ENCODE data around the gene DNAJA2. TPM values are rescaled to one million over a fixed set of nuclear protein-coding genes. Genes with fewer than 3 reads are reported as not detected.

The DNAJA2 gene
- total and polyA plus RNA-seq, 8 donors = 7.5 to 80.6 (median 40.9) TPM

GRCh38 chr16:46920402-46921068 is 52.9 kb downstream of the DNAJA2 start:
- H3K4me3 ChIP-seq = no peak overlapping the region
- intact Hi-C loops (cut with DNase I; ENCODE audit: low total_unique reads) = no loop called here
- H3K27ac ChIP-seq = peak overlapping the region; percentile 54 to 84 (median 73)
- DNase-seq = peak; percentile 86 to 95
- H3K4me1 ChIP-seq = peaks cover 35 to 48% (median 36%) of the 10 kb centered on the region in 4 donors
- peaks cover 12 to 86% (median 68%) of the 10 kb centered on the region in 4 donors for H3K36me3 ChIP-seq
- peak in 2 of 3 donors; percentile 62 to 68 for TF ChIP-seq POLR2AphosphoS5 (IDR thresholded peaks at IDR 0.05)
- TF ChIP-seq CTCF (IDR thresholded peaks at IDR 0.05) = no peak
- 27 to 58% (median 33%) methylated on average over 9 of the region's 9 CpGs for WGBS, 5 donors
- no peaks in the 10 kb centered on the region for H3K9me3 ChIP-seq
- no peaks in the 10 kb centered on the region for H3K27me3 ChIP-seq

DNA sequence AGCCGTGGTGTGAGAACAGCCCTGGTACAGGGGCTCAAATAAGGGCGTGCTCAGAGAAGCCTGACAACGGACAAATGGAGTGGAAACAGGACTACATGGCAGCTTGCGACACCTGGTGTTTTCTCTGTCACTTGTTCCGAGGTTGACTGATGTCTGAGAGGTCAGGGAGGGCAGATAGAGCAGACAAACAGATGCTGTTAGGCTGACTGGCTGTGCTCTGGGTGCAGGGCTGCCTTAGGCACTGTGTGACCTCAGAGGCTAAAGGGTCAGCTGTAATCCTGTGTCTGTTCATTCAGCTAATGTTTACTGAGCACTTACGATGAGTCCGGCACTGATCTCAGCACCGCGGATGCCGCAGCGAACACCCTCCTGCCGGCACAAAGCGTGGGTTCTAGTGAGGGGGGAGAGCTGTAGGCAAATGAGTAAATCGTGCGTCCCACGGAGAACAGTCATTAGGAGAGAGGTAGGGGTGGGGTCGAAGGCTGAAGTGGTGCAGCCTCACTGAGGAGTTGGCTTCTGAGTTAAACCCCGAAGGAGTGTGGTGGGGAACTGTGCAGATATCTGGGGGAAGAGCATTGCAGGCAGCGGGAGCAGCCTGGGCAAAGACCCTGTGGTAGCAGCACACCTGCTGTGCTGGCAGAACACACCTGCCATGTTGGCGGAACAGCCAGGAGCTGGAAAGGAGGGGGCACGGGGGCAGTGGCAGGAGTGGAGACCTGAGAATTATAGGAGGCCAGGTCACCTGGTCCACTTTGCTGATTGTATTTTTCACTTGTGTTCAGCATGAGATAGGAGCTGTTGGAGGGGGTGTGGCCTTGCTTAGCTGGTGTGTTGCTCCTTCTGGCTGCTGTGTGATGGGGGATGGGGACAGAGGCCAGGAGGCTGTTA is 54.3 kb downstream of the DNAJA2 start:
- Histone ChIP-seq H3K27me3 (no peaks in the 10 kb centered on the region), H3K4me3 (no peak overlapping the region), H3K4me1 (peaks cover 35 to 48% (median 36%) of the 10 kb centered on the region in 4 donors), H3K27ac (peak overlapping the region; percentile 54 to 84 (median 73)), H3K36me3 (peaks cover 10 to 86% (median 66%) of the 10 kb centered on the region in 4 donors), H3K9me3 (no peaks in the 10 kb centered on the region)
- intact Hi-C loops (cut with DNase I; ENCODE audit: low total_unique reads) = no loop called here
- TF ChIP-seq EP300 (IDR thresholded peaks at IDR 0.05) (no peak), POLR2AphosphoS5 (IDR thresholded peaks at IDR 0.05) (peak in 2 of 3 donors; percentile 4 to 41)
- 28 to 49% (median 33%) methylated on average over 21 of the region's 21 CpGs for WGBS, 5 donors
- peak; percentile 79 to 86 for DNase-seq

DNA sequence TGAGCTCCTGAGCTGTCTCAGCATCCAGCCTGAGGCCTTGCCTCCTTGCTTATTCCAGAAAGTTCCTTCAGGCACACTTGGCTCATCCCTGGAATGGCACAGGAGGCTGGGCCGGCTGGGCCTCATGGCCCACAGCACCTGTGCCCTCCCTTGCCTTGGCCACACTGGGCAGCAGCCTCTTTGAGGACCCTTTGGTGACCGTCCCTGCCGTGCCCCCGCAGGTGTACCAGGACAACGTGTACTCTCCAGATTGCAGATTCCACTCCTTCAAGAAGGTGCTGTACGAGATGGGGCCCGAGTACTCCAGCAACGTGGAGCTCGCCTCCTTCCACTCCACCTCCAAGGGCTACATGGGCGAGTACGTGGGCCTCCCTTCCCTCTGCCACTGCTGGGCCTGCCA is 55.1 kb downstream of the DNAJA2 start:
- Histone ChIP-seq H3K4me3 (no peak overlapping the region), H3K36me3 (peaks cover 9 to 86% (median 66%) of the 10 kb centered on the region in 4 donors), H3K27me3 (no peaks in the 10 kb centered on the region), H3K9me3 (no peaks in the 10 kb centered on the region), H3K4me1 (peaks cover 33 to 48% (median 36%) of the 10 kb centered on the region in 4 donors), H3K27ac (peak overlapping the region; percentile 47 to 84 (median 73))
- WGBS, 5 donors = 51 to 83% (median 69%) methylated on average over 10 to 11 of the region's 11 CpGs
- intact Hi-C loops (cut with DNase I; ENCODE audit: low total_unique reads) = no loop called here
- DNase-seq = no peak
- TF ChIP-seq EP300 (IDR thresholded peaks at IDR 0.05) = no peak
- TF ChIP-seq CTCF (IDR thresholded peaks at IDR 0.05) = no peak
- TF ChIP-seq POLR2AphosphoS5 (IDR thresholded peaks at IDR 0.05) = no peak
- no peak for TF ChIP-seq POLR2A (IDR thresholded peaks at IDR 0.05)

DNA sequence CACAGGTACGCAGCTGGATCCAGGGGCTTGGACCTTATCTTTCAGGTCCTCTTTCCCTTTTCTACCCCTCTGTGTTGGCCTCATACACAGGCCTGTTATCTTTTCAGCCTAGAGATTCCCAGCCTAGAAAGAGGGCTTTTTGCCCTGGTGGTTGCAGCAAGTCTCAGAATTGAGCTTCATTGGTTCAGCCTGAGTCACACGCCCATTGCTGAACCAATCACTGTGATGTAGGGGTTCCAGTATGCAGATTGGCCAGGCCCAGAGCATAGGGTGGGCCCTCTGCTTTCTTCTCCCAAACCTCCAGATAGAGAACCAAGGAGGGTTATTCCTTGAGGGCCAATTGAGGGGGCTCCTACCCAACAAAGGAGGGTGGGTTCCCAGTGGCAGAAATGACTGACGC is 56.5 kb downstream of the DNAJA2 start:
- no peak for DNase-seq
- Histone ChIP-seq H3K27ac (no peak overlapping the region), H3K4me3 (no peak overlapping the region), H3K4me1 (peaks cover 26 to 37% (median 30%) of the 10 kb centered on the region in 4 donors), H3K9me3 (no peaks in the 10 kb centered on the region), H3K27me3 (no peaks in the 10 kb centered on the region), H3K36me3 (peaks cover 19 to 86% (median 66%) of the 10 kb centered on the region in 4 donors)
- 91 to 100% (median 96%) methylated on average over 3 of the region's 3 CpGs for WGBS, 5 donors
- intact Hi-C loops (cut with DNase I; ENCODE audit: low total_unique reads) = no loop called here
- no peak for TF ChIP-seq POLR2AphosphoS5 (IDR thresholded peaks at IDR 0.05)
- TF ChIP-seq CTCF (IDR thresholded peaks at IDR 0.05) = no peak
- no peak for TF ChIP-seq EP300 (IDR thresholded peaks at IDR 0.05)
- TF ChIP-seq POLR2A (IDR thresholded peaks at IDR 0.05) = no peak

All from stomach (tissue), 9 donors.